GM19193 (cell line): ENCODE measurements around the gene APRT.
A peak's percentile ranks its signal among the peaks of the same experiment; 100 is the strongest.

Experiments used
- POLR2A ChIP-seq: IDR thresholded peaks from 4 replicates; pipeline ENCODE4 v1.6.1; 2011; ENCODE audit not compliant: insufficient read depth, insufficient read length; ENCODE audit errors: extremely low read depth

APRT gene, protein sequence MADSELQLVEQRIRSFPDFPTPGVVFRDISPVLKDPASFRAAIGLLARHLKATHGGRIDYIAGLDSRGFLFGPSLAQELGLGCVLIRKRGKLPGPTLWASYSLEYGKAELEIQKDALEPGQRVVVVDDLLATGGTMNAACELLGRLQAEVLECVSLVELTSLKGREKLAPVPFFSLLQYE

DNA sequence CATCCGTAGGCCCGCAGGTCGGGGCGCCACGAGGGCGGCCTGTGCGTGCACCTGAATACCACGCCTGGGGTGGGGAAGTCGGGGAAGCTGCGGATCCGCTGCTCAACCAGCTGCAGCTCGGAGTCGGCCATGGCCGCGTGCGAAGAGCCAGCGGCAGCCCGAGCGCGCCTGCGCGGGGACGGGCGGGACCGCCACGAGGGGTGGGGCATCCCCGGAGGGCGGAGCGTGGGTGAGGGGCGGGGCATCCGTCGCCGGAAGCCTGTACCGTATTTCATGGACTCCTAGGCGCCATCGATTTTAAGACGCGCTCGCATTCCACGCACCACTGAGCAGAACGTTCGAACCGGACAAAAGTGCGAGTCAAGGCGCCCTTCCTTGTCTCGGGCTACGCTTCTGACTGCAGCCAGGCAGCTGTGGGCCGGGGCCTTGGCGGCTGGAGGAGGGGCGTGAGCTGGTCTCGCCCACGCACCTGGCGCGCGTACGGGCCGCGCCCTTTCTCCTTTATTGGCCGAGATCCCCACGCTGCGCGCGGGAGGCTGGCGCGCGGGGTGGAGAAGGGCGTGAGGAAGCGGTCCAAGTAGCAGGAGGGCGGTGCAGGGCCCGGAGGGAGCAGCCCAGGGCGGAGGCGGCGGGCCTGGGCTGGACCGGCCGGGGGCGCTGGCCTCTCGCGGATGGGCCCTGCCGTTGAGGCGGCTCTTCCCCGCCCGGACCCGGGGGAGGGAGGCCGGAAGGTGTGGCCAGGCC is at the start of gene APRT:
TSS of gene APRT (minus strand) at position 160 of the 744 bp plus-strand sequence. CDS start at position 131, 29 bp downstream.
- peak; percentile 89 for TF ChIP-seq POLR2A

DNA sequence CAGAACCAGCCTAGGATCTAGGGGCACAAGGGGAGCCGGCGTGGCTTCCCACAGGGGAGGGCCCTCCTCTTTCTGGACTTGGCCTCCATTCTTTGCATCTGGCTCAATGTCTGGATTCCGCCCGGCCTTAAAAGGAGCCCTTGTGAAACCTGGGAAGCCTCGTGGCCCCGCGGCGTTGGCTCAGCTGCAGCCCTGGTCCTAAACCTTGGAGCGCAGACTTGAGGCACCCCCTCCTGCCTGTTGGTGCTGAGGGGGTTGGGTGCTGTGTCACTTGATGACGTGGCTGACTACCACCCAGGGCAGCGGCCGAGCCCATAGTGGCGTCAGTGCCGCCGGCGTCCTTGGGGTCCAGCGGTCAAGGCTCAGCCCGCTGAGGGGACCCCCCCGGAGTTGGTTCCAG is 49.6 kb upstream of the APRT start:
- TF ChIP-seq POLR2A, result no peak

DNA sequence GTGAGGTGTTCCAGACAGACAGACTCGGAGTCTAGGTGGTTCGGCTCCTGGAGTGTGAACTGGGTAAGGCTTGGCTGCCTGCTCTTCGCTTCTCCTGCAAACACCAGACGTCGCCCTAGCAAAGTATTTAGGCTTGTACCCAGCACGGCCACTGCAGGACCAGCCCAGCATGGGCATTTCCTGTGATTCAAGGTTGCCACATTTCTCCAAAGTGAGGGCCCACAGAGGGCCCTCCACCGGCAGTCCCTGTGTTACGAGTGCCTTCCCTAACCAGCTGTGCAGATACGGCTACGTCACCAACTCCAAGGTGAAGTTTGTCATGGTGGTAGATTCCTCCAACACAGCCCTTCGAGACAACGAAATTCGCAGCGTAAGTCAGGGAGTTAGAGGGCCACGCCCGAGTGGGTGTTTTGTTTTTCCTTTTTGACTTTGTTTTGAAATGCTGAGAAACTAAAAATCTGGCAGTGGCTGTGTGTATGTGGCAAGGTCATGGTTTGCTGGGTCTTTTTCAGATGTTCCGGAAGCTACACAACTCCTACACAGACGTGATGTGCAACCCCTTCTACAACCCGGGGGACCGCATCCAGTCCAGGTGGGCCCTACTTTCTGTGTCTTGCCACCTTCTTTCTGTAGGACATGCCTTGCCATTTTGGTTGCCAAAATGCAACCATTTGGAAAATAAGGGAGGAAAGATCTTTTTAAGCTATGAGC is 47.8 kb upstream of the APRT start:
- TF ChIP-seq POLR2A, result no peak

DNA sequence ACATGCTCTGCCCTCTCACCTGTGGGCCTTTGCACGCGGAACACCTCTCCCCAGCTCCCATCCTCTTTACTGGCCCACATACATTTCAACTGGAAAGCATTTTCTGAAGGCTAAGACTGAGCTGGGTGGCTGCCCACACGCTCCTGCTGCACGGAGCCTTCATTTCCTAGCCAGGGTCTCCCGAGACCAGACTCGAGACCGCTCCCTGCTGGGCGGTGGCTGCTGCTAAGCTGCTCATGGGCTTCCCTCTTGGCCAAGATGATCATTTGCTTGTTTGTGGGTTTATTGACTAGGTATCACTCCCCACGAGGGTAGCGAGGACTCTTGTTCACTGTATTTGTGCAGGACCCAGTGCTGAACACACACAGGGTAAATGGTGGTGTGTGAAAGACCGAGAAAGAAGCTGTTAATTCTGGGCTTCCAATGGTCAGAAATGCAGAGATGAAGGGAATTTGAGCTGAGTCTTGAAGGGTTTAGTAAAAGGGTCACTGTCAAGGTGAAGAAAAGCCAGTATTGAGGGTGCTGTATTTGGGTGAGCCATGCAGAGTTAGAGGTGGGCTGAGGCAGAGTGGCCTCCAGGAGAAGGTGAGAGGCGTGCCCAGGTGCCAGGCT is 46.1 kb upstream of the APRT start:
- no peak for TF ChIP-seq POLR2A

DNA sequence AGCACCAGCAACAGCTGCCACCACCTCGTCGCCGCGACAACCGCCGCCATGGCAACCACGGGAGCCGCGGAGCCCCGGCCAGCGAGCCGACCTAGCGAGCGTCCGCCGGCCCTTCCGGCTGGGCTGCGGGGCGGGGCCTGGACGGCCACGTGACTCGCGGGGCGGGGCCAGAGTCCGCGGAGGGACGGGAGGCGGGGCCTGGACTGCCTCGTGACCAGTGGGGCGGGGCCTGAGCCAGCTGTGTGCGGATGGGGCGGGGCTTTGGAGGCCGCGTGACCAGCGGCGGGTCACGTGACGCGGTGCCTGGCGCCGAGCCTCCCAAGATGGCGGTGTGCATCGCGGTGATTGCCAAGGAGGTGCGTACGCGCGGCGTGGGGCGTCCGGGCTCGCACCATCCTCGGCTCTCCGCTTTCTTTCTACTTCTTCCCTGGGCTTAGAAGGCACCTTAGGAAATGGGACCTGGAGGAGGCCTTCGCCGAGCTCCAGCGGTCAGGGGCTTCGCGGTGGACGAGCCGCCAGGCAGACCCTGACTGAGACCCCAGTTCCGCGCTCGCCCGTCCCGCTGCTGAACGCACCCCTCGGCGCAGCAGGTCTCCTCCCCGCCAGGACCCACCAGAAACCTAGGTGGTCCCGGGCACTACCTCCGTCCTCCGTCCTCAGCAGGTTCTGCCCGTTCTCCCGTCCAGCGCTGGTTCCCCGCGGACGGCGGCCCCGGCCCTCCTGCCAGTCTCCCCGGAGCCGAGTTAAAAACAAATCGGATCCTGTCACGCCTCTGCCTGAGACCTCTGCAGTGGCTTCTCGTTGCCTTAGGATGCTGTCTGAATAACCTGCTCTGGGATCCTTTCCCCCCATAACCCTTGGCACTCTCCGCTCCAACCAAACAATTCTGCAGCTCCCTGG is 45.4 kb upstream of the APRT start, which contains the start of the genes GALNS and TRAPPC2L:
TSS of gene GALNS (minus strand) at position 120 of the 900 bp plus-strand sequence. CDS start at position 50, 70 bp downstream.
TSS of gene TRAPPC2L (plus strand) at position 300 of the 900 bp plus-strand sequence. CDS start at position 324, 24 bp downstream.
- TF ChIP-seq POLR2A, result peak; percentile 85

DNA sequence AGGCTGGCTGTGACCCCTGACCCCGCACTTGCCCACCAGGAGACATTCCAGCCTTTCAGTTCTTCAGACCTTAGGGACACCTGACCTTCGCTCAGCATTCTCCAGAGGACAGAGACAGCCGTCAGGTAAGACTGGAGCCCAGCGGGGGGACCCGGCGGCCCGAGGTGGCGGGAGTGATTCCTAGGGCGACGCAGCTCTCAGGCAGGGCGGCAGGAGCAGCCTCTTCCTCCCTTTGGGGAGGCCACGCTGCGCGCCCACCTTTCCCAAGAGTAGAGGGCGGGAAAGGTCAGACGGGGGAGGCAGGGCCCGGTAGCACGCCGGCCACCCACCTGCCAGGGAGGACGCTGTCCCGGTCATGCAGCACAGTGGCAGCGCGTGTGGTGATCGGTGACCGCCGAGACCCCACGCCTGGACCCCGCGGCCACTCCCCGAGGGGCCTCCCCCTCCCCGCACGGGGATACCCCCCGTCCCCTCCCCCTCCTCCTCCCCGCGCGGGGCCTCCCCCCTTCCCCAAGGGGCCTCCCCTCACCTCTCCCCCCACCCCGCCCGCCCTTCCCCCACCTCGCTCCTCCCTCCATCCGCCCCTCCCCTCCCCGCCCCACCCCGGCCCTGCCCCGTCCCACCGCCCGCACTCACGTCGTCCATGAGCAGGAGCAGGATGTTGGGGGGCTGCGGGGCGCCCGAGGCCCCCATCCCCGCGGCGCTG is 44.5 kb upstream of the APRT start:
- TF ChIP-seq POLR2A, result no peak

DNA sequence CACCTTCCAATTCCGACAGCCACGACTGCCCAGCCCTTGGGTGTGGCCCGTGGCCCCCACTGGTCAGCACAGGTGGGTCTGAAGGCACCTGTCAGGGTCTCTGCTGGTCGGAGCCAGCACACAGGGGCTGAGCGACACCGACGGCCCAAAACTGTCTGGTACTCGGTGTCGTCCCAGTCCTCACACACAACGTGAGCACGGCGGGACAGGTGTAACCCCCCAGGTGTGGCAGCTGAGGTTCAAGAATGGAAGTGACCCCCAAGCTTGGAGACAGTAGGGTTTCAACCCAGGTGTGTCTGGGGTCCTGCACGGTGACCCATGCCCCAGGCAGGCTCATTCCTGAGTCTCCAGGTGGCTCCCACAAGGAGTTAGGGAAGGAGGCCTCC is 44.0 kb upstream of the APRT start:
- no peak for TF ChIP-seq POLR2A

DNA sequence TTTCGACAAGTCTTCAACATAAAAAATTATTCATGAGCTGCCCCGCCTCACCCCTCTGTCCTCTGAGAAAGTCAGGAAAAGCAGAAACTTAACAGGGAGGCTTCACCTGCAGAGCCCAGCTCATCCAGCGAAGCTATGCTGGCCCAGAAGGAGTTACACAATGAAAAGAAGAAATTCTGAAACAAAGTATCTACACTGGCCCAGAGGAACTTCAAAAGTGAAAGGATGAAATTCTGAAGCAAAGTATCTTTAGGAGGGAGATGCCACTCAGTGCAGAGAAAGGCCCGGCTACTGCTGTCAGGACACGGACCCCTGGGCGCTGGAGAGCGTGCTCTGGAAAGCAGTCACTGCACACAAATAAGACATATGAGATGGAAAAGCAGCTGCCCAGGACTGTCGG is 43.4 kb upstream of the APRT start:
- TF ChIP-seq POLR2A, result no peak

DNA sequence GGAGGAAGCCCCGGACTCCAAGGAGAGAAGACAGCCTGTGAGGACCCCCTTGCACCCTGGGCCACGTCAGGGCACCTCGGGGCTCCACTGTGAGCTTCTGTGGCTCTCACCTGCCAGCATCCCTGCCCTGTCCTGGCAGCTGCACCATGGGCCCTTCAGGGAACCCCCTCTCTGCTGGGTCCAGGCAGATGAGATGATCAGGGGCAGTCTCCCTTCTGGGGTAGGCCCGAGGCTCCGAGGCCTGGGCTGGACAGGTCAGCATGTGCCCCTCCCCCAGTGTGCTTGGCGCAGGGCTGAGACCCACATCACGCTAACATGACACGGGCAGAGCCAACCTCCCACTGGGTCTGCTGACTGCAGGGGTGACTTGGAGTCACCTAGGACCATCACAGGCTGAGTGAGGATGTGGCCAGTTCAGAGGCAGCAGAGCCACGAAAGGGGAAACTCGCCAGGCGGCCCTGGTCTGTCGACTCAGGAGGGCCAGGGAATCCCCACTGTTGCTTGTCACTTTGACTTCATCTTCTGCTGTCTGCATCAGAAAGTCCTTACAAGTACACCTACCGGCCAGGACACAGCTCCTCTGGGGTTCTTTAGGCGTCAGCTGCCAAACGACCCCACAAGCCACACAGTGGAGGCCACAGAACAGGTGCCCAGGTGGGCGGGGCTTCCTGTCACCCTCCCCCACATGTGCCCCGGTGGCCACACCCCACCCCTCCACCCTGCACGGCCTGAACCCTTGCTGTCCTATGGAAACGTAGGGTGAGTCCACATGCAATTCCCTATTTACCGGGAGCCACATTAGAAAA is 42.8 kb upstream of the APRT start:
- no peak for TF ChIP-seq POLR2A

DNA sequence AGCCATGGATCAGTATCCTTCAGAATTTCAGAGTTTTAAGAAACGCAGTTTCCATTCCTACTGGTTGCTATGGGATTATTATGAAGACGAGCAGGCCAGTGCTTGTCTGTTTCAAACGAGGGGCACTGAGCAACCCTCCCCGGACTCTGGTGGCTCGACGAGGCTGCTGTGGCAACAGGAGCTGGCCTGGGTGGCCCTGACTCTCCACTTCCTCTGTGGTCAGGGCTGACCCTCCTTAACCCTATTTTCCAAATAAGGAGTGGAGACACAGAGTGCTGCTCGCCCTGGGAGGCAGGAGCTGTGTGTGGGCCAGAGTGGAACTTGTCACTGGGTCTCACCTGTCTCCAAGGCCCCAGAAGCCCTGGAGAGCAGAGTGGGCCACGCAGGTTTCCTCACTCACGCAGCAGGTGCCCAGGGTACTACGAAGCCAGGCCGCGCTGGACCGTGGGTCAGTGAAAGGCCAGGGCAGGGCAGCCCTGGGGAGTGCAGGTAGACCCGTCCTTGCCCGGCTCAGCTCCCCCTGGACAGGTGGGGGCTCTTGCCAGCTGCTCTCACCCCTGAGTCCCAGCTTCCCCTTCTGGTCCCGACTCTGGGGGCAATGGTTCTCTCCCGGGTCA is 41.7 kb upstream of the APRT start:
- TF ChIP-seq POLR2A, result no peak

DNA sequence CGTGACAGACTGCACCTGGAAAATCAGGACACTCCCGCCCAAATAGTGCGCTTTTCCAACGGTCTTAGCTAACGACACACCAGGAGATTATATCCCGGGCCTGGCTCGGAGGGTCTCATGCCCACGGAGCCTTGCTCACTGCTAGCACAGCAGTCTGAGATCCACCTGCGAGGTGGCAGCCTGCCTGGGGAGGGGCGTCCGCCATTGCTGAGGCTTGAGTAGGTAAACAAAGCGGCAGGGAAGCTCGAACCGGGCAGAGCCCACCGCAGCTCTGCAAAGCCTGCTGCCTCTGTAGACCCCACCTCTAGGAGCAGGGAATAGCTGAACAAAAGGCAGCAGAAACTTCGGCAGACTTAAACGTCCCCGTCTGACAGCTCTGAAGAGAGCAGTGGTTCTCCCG is 39.9 kb upstream of the APRT start:
- no peak for TF ChIP-seq POLR2A

DNA sequence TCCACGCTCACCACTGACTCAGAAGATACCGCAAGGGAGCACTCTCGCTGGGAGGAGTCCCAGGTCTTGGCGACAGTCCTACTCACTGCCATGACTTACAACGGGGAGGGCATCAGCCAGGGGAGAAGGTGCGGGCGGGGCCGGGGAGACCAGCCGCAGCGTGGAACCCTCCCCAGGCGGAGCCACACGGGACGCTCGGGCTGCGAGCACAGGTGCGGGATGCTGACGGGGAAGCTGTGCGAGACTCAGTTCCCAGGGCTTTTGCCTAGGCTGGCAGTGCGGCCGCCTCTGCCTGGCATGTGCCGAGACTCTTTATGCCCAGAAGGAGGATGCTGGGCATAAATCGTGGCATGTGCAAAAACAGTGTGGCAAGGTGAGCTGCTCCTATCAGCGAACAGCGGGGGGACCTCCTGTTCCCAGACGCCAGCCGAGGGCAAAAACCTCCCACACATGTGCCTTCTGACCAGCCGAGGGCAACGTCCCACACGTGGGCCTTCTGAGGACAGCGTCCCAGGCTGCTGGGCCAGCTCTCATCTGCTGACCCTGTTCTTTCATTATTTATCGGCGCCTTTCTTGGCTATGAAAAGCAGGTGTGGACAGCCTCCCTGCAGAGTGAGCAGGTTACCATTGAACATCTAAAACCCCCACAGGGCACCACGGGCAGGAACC is 38.9 kb upstream of the APRT start:
- no peak for TF ChIP-seq POLR2A
